ENCODE results near the gene RNF40.

The RNF40 gene

DNA sequence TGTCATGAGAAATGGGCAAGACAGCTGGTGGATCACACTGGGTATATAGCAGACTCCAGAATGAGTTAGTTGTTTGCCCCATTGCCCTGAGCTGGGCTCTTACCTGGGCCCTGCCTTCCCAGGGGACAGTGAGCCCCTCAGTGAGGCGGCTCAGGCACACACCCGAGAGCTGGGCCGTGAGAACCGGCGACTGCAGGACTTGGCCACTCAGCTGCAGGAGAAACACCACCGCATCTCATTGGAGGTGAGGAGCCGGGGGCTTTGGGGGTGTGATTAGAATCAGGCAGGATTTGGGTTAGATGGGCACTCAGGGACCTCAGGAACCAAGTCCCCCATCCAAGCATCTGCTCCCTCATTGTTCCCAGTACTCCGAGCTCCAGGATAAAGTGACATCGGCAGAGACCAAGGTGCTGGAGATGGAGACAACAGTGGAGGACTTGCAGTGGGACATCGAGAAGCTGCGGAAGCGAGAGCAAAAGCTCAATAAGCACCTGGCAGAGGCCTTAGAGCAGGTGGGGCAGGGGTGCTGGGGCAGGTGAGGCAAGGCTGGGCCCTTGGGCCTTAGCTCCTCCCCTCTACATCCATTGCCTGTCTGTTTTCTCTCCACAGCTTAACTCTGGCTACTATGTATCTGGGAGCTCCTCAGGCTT, 2.8 kb downstream of the RNF40 start:
- DNase-seq = no peak

DNA sequence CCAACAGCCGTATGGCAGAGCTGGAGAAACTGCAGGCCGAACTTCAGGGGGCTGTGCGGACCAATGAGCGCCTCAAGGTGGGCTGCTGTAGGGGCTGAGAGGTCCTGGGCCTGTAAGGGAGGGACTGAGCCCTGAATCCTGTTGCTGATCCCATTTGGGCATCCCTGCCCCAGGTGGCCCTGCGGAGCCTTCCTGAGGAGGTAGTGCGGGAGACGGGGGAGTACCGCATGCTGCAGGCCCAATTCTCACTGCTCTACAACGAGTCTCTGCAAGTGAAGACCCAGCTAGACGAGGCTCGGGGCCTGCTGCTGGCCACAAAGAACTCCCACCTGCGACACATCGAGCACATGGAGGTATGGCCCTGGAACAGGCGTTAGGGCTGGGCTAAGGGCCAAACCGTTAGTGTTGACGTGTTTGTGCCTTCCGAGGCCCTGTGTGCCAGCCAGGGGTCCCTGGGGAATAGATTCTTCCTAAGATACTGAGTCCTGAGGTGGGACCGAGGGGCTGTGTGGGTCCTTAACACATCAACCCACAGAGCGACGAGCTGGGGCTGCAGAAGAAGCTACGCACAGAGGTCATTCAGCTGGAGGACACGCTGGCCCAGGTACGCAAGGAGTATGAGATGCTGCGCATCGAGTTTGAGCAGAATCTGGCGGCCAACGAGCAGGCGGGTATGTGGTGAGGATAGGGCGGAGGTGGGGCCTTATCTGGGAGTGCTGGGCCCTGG, 4.2 kb downstream of the RNF40 start:
- no peak for DNase-seq

DNA sequence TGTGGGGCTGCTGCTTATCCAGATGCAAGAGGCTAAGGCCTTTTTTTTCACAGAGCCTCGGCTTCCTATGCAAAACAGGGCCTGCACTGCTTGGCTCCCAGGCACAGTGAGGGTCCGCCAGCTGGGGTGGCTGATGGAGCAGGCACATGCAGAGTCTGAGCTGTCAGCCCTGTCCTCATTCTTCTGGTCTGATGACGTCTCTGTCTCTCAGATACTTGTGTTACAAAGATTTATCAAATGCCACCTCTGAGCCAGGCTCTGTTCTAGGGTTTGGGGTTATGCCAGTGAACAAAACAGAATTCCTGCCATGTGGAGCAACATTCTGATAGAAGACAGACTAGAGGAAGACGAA, 4.8 kb downstream of the RNF40 start:
- no peak for DNase-seq

DNA sequence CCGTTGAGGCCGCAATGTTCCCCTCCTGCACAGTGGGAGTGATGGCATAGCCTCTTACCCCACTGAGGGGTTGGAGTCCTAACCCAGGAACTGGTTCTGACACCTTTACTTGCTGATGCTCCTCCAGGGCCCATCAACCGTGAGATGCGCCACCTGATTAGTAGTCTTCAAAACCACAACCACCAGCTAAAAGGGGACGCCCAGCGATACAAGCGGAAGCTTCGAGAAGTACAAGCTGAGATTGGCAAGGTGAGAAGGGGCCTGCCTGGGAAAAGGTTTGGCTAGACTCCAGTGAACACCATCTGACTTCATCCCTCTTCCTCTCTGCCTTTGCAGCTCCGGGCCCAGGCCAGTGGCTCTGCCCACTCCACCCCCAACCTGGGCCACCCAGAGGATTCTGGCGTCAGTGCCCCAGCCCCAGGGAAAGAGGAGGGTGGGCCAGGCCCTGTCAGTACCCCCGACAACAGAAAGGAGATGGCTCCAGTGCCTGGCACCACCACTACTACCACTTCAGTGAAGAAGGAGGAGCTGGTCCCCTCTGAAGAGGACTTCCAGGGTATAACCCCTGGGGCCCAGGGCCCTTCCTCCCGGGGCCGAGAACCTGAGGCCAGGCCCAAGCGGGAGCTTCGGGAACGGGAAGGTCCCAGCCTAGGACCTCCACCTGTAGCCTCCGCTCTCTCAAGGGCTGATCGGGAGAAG, 5.8 kb downstream of the RNF40 start:
- DNase-seq = no peak

DNA sequence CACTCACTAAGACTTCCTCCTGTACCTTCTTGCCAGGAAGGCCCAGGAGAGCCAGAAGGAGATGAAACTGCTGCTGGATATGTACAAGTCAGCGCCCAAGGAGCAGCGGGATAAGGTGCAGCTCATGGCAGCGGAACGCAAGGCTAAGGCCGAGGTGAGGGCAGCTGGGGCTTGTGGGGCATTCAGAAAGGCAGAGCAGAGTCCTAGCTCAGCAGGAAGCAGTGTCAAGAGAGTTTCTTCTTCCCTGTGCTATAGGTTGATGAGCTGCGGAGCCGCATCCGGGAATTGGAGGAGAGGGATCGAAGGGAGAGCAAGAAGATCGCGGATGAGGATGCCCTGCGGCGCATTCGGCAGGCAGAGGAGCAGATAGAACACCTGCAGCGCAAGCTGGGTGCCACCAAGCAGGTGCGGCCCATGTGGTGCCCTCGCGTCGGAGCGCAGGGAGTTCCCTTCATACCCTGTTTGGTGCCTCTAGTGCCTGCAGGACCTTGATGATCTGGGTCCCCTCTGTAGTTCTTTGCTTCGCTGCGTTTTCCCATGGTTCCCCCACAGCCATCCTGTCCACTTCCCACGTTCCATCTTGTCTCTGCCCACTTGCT, 6.6 kb downstream of the RNF40 start:
- DNase-seq = no peak

DNA sequence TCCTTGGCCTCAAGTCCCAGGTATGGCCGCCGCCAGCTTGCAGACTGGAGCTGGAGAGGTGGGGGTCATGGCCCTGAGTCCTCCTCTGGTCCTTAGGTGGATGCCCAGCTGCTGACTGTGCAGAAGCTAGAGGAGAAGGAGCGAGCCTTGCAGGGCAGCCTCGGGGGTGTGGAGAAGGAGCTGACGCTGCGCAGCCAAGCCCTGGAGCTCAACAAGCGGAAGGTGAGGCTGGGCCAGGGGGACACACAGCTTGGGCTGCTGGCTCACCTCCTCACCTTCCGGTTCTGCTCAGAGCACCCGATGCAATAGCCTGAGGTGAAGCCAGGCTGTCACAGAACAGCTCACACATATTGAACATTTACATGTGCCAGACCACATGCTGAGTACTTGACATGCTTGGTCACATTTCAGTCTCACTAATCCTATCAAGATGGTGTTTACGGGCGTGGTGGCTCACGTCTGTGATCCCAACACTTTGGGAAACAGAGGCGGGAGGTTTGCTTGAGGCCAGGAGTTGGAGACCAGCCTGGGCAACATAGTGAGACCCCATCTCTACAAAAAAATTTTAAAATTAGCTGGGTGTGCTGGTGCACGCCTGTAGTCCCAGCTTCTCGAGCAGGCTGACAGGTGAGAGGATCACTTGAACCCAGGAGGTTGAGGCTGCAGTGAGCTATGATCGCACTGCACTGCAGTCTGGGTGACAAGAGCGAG, 7.4 kb downstream of the RNF40 start:
- DNase-seq = no peak

DNA sequence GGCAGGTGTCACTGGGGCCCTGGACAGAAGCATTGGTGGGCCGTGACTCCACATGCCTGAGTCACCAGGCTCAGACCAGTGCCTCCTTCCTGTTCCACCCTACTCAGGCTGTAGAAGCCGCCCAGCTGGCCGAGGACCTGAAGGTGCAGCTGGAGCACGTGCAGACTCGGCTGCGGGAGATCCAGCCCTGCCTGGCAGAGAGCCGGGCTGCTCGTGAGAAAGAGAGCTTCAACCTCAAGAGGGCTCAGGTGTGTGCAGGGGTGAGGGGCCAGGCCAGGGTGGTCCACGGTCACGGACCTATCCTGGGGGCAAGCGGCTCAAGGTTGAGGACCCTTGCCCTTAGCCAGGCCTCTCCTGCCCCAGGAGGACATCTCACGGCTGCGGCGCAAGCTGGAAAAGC, 9.6 kb downstream of the RNF40 start:
- DNase-seq = no peak

DNA sequence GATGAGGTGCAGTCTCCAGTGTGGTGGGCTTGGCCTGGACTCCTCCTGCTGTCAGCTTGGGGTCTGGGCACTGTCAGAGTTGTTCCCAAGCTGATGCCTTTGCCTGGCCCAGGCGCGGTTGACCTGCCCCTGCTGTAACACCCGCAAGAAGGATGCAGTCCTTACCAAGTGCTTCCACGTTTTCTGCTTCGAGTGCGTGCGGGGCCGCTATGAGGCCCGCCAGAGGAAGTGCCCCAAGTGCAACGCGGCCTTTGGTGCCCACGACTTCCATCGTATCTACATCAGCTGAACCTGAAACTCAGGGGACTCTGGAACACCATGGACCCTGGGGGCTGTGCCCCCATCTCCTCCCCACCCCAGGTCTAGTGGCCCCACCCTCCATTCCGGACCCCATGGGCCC, 11.7 kb downstream of the RNF40 start:
- no peak for DNase-seq

DNA sequence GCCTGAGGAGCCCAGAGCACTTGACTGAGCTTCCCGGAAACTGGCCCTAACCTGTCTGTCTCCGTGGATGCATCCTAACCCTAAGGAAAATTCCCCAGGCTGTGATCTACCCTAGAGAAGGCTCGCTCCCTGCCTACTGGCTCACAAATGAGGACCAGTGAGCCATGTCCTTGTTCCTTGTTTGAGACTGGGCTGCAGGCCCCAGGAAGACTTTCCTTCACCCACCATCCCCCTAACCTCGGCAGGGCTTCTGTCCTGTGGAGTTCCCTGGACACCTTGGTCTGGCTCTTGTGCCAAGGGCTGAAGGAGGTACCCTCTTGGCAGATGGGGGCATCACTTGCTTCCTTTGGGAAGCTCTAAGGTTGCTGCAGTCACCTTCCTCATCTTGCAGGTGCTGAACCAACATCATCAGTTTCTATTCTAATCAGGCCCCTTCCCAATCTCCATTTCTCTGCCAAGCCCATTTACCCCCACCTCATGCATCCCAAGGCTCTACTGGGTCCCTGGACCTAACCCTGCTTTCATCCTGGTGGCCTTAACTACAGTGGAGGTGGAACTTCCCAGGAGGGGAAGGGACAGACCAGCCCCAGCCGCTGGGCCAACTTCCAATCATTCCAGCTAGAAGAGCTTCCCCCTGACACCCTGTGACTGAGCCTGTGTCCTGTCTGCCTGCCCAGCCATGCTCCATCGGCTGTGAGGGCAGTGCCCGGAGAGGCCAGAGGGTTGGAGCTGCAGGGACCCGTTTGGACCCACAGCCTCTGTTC, 12.4 kb downstream of the RNF40 start:
- no peak for DNase-seq

DNA sequence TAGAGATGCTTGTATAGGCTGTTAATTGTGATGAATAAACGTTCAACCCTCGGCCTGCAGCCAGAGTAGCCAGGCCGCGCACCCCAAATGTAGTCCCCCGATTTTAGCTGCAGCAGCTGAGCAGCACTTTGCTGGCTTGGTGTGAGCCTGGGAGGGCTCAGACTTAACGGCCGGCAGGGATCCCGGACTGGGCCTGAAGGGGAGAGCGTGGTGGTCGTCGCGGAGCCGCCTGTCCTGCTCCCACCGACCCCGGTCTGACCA, 12.9 kb downstream of the RNF40 start:
- no peak for DNase-seq

DNA sequence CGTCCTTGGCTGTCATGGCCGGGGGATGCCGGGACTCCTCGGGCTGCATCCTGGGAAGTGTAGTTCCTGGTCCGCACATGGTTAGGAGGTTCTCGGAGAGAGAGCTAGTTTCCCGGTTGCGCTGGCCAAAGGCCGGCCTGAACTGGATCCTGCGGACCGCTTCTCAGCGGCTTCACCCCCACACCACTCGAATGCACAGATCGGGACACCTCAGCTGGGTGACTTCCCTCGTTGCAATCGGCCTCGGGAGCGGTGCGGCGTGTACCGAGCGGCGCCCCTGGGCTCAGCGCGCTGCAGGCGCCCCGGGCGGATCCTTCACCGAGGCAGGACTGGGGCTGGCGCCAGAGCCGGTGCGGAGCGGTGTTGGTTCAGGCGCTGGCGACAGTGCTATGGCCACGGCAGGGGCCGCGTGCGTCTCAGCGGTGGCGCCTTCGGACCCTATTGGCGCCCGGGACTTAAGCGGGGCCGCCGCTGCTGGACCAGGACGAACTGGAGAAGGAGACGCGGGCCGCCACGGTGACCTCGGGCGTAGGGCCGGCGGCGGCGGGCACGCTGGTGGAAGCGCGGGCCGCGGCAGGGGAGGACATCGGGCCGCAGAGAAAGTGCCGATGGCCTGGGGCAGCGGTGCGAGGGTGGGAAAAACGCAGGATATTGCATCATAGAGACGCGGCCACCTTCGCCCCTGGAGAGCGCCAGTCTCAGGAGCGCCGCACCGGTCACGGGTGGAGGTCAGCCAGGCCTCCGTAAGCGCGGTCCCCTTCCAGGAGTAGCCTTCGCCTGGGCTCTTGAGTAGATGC, 13.5 kb downstream of the RNF40 start:
- DNase-seq = peak; percentile 53

DNA sequence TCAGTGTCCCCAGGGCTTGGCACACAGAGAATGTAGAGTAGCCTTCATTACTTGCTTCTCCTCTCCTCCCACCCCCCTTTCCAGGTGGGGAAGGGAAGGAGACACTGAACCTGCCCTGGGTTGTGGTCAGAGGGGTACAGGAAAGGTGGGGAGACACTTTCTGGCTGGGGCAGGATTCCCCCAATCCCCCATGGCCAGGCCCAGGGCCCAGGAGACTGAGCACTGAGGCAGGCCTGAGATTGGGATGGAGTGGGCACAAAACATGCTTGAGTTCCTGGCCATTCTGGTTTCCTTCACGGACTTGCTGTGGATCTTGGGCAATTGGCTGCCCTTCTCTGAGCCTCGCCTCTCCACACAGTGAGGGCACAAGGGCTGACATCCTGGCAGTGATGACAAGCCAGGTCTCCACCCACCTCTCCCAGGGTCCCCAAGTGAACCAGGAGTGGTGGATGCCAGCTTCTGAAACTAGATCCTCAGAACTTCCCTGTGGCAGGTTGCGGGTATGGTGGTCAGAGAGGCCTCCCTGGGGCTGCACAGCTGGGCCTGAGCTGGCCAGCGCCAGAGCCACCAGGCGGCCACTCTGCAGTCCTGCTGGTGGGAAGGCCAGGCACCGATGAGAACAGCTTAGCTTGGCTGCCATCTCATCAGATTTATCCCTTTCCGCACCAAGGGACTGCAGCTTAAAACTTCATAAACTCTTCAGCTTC, 15.6 kb downstream of the RNF40 start:
- DNase-seq = no peak

DNA sequence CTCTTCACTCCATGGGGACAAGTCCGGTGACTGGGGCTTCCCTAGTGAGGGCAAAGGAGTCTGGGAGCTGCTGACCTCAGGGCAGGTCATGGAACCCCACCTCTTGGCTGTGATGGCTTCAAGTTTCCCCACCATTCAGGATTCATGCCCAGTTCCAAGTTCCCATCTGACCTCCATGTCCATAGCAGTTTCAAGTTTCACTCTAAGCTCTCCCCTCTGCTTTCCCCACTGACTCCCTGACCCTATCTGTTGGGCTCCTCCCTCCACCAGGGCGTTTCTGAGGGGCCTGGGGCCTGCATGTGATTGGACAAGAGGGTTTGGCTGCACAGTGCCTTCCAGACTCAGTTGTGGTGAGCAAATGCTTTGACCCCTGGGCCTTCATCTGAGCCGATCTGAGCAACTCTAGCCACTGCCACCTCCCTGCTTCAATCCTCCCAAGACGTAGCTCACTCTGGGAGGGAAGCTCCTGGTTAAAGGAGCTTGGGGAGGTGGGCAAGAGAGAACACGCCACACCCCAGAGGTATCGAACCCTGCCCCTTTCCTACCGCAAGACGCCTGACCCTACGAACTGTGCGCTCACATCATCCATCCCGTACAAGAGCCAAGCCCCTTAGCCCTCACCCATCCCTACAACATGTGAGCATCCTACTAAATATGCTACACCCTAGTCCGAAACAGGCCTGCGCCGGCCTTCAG, 16.6 kb downstream of the RNF40 start:
- DNase-seq = no peak

DNA sequence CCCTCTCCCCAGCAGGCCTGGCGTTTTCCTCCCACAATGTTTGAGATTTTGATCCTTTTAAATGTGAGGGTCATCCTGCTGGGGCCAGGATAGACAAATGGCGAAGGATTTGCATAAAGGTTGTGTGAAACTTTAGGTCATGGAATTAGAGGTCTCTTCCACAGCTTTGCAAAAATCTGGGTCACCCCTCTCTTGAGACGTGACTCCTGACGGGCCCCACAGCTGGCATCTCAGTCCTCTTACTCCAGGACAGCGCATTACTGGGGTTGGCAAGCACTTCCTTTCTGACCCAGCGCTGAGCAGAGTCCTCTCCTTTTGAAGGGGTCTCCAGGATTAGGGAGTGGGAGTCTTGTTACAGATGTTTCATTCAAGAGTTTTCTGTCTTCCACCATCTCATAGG, 17.5 kb downstream of the RNF40 start:
- DNase-seq = no peak

DNA sequence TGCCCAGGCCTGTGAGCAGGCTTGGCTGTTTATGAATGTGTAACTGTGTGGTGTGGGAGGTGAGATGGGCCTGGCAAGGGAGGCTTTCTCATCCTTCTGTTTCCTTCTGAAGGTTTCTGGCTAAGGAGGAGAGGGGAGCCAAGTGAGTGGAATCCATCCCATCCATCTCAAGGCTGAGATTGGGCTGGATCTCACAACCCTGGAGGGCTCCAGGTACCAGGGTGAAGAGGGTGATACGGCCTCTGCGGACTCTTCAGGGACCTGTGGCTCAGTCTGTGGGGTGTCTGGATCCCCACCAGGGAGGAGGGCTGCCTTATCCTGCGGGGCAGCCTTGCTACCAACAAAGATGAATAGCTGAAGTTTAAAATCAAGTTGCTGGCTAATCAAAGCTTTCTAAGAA, 17.9 kb downstream of the RNF40 start:
- no peak for DNase-seq

DNA sequence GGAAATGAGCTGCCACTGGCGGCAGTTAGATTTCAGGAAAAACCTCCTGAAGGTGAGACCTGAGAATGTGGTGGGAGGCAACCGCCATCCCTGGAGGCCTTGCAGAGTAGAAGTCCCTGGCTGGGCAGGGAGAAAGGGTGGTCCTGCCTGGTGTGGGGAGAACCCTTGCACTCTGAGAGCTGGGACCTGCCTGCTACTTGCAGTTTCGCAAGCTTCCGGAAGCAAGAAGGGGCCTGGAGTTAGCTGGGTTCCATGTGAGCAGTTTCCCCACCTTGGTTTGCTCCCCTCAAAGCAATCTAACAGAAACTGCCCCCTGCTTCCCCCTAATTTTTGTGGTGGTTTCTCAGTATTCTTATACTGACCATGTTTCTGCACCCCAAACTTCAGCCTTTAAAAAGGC, 18.4 kb downstream of the RNF40 start:
- DNase-seq = no peak

DNA sequence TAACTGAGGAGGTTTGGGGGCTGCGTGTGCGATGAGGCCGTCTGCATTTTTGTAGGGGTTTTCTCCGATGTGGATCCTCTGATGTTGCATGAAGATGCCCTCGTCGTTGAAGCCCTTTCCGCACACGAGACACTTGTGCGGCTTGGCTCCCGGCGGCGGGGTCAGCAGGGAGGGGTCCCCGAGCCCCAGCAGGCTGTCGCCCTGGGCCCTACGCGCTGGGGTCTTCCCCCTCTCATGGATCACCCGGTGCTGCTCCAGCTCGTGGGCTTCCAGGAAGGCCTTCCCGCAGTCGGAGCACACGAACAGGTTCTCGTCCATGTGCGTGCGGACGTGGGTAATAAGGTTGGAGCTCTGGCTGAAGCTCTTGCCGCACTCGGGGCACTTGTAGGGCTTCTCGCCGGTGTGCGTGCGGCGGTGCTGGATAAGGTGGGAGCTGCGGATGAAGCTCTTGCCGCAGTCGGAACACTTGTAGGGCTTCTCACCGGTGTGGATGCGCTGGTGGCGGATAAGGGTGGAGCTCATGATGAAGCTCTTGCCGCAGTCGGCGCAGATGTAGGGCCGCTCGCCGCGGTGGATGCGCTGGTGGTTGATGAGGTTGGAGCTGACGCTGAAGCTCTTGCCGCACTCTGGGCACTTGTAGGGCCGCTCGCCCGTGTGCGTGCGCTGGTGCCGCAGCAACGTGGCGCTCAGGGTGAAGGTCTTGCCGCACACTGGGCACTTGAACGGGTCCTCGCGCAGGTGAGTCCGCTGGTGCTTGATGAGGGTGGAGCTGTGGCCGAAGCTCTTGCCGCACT, 20.6 kb downstream of the RNF40 start:
- DNase-seq = no peak

DNA sequence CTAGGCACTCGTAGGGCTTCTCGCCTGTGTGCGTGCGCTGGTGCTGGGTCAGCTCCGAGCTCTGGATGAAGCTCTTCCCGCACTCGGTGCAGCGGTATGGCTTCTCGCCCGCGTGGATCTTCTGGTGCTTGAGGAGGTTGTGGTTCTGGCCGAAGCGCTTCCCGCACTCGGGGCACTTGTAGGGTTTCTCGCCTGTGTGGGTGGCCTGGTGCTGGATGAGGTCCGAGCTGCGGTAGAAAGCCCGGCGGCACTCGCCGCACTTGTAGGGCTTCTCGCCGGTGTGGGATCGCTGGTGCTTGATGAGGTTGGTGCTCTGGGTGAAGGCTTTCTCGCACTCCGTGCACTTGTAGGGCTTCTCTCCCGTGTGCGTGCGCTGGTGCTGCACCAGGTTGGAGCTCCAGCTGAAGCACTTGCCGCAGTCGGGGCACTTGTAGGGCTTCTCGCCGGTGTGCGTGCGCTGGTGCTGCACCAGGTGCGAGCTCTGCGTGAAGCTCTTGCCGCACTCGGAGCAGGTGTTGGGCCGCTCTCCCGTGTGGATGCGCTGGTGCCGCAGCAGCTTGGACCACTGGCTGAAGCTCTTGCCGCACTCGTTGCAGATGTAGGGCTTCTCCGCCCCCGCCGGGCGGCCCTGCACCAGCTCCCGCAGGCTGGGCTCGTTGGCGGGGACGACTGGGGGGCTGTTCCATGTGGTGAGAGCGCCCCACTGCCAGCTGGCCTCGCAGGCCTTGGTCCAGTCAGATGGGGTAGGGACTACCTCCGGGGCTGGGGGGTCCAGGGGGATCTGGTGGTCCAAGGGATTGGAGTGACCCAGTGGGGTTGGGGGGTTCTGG, 21.4 kb downstream of the RNF40 start:
- no peak for DNase-seq

DNA sequence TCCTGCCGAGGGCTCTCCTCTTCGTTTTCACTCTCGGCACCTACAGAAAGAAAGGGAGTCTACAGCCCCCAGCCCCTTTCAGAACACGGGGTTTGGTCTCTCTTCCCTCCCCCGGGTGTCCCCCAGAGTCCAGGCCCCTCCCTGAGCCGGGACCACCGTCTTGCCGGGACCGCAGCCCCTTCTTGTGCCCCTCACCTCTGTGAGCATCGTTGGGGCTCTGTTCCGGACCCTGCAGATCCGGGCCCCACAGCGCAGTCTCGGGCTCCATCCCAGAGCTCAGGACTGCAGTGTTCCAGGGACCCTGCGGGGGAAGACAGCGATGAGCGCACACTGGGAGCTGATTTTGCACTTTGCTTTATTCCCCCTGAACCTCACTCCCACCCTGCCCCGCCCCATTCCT, 22.1 kb downstream of the RNF40 start:
- no peak for DNase-seq
